IMR-90 (cell line): Measurements from ENCODE around the gene FBXO28. TPM values are rescaled to one million over a fixed set of nuclear protein-coding genes. Genes with fewer than 3 reads are reported as not detected.

Experiments
- ATAC-seq: fragments of 200-7000 bp; cut with Tn5 transposase; 2 replicates; pipeline ENCODE4 v1.9.1; 2020; ENCODE audit warnings: low read depth, mild to moderate bottlenecking, moderate library complexity
- BruUV-seq: library from RNA; stranded (reverse); fragments of 400-500 nt; replicated peaks from 2 replicates; lab custom pipeline; 2021; lab: Mats Ljungman, UMichigan
- CTCF ChIA-PET: fragments of 300-600 bp; formaldehyde crosslinking; extraction: SDS; loops from one replicate; lab custom pipeline; 2021; ENCODE audit warnings: antibody characterized with exemption; lab: Yijun Ruan, JAX
- POLR2A ChIA-PET: fragments of 300-600 bp; sonication (Branson Sonifier 250); formaldehyde crosslinking; loops from one replicate; lab custom pipeline; 2022; ENCODE audit warnings: antibody characterized with exemption; ENCODE audit not compliant: unreplicated experiment; lab: Charles Lee
- DNase-seq: peaks from one replicate; pipeline ENCODE4 v3.0.0; 2013
- H2AFZ ChIP-seq: replicated peaks from 2 replicates; pipeline ENCODE3; 2013; ENCODE audit warnings: low read length, mild to moderate bottlenecking; ENCODE audit not compliant: poor library complexity
- H2AK5ac ChIP-seq: 2 replicates; pipeline ENCODE4 v1.6.1; 2013; ENCODE audit warnings: low read depth, low read length, inconsistent platforms
- H2AK9ac ChIP-seq: replicated peaks from 2 replicates; pipeline ENCODE3; 2013; ENCODE audit warnings: mild to moderate bottlenecking, low read depth, low read length, moderate library complexity; ENCODE audit not compliant: poor library complexity
- H2BK120ac ChIP-seq: 2 replicates; pipeline ENCODE4 v1.6.1; 2013; ENCODE audit warnings: low read depth, low read length, inconsistent platforms
- H2BK15ac ChIP-seq: 3 replicates; pipeline ENCODE4 v1.6.1; 2013; ENCODE audit warnings: low read depth, low read length, inconsistent platforms
- H2BK20ac ChIP-seq: 2 replicates; pipeline ENCODE4 v1.6.1; 2013; ENCODE audit warnings: low read depth, mild to moderate bottlenecking, inconsistent platforms, low read length, moderate library complexity
- H2BK5ac ChIP-seq: 2 replicates; pipeline ENCODE4 v1.6.1; 2013; ENCODE audit warnings: mild to moderate bottlenecking, low read depth, low read length, inconsistent platforms; ENCODE audit not compliant: poor library complexity, severe bottlenecking
- H3K14ac ChIP-seq: replicated peaks from 2 replicates; pipeline ENCODE4 v1.6.1; 2013; ENCODE audit warnings: low read depth, low read length, inconsistent platforms
- H3K18ac ChIP-seq: 2 replicates; pipeline ENCODE4 v1.6.1; 2013; ENCODE audit warnings: low read depth, low read length, control low read depth
- H3K23ac ChIP-seq: 2 replicates; pipeline ENCODE4 v1.6.1; 2013; ENCODE audit warnings: low read depth, low read length, inconsistent platforms
- H3K27ac ChIP-seq: 2 replicates; pipeline ENCODE4 v1.5.1; 2013; ENCODE audit warnings: mild to moderate bottlenecking, control low read depth, low read length; ENCODE audit not compliant: insufficient read depth
- H3K27me3 ChIP-seq: 2 replicates; pipeline ENCODE4 v1.6.1; 2013; ENCODE audit warnings: low read length; ENCODE audit not compliant: control insufficient read depth, insufficient read depth
- H3K36me3 ChIP-seq: 2 replicates; pipeline ENCODE4 v1.6.1; 2013; ENCODE audit warnings: low read length, mixed read lengths; ENCODE audit not compliant: control insufficient read depth, insufficient read depth
- H3K4ac ChIP-seq: 2 replicates; pipeline ENCODE4 v1.6.1; 2013; ENCODE audit warnings: low read depth, low read length, inconsistent platforms
- H3K4me1 ChIP-seq: 2 replicates; pipeline ENCODE4 v1.6.1; 2013; ENCODE audit warnings: low read length, mixed read lengths; ENCODE audit not compliant: control insufficient read depth, insufficient read depth
- H3K4me2 ChIP-seq: 2 replicates; pipeline ENCODE4 v1.6.1; 2013; ENCODE audit warnings: low read depth, mild to moderate bottlenecking, control low read depth, low read length, moderate library complexity
- H3K4me3 ChIP-seq: 2 replicates; pipeline ENCODE4 v1.5.1; 2013; ENCODE audit warnings: low read depth, mild to moderate bottlenecking, control low read depth, low read length, moderate library complexity; ENCODE audit not compliant: insufficient read depth
- H3K56ac ChIP-seq: 2 replicates; pipeline ENCODE4 v1.6.1; 2013; ENCODE audit warnings: low read length, inconsistent platforms; ENCODE audit not compliant: insufficient read depth; ENCODE audit errors: extremely low read depth
- H3K79me1 ChIP-seq, 2 experiments: 2 replicates each; pipeline ENCODE4 v1.6.1; 2013; ENCODE audit warnings: low read length in 2 of 2, inconsistent platforms in 1 of 2, low read depth in 1 of 2
- H3K9ac ChIP-seq: 2 replicates; pipeline ENCODE4 v1.6.1; 2013; ENCODE audit warnings: low read depth, low read length, control low read depth
- H3K9me1 ChIP-seq: 2 replicates; pipeline ENCODE4 v1.6.1; 2013; ENCODE audit warnings: low read length, inconsistent platforms; ENCODE audit not compliant: insufficient read depth
- H3K9me3 ChIP-seq: 2 replicates; pipeline ENCODE4 v1.6.1; 2013; ENCODE audit warnings: low read length; ENCODE audit not compliant: control insufficient read depth, insufficient read depth
- H4K20me1 ChIP-seq: 2 replicates; pipeline ENCODE4 v1.6.1; 2013; ENCODE audit warnings: low read length, inconsistent platforms; ENCODE audit not compliant: insufficient read depth
- H4K5ac ChIP-seq: 2 replicates; pipeline ENCODE4 v1.6.1; 2013; ENCODE audit warnings: mild to moderate bottlenecking, low read depth, low read length, control low read depth
- H4K8ac ChIP-seq, 2 experiments: 2 replicates each; pipeline ENCODE4 v1.6.1; 2013; ENCODE audit warnings: low read depth in 2 of 2, low read length in 2 of 2, control low read depth in 1 of 2, inconsistent platforms in 1 of 2
- H4K91ac ChIP-seq: 2 replicates; pipeline ENCODE4 v1.6.1; 2013; ENCODE audit warnings: low read depth, low read length, inconsistent platforms; ENCODE audit not compliant: insufficient read depth
- CEBPB ChIP-seq: IDR thresholded peaks from 2 replicates; pipeline ENCODE4 v1.6.1; 2012; ENCODE audit warnings: low read depth, low read length, improper control_type of control experiment
- SMC3 ChIP-seq: fragments of 150-350 bp; IDR thresholded peaks from 2 replicates; pipeline ENCODE4 v1.6.1; 2016; ENCODE audit warnings: low read depth, mild to moderate bottlenecking, antibody characterized with exemption, low read length, moderate library complexity
- WGBS, 2 experiments: methylation state at CpG; one replicate each; pipeline versions ENCODE4 v1.1.5 to v1.1.7; 2013; ENCODE audit warnings: missing lambda C conversion rate in 2 of 2; ENCODE audit not compliant: insufficient read length in 1 of 2; ENCODE audit errors: extremely low coverage in 2 of 2; 5-methylcytosine and 5-hydroxymethylcytosine counted together
- dilution Hi-C: fragments of 300-500 bp; cut with HindIII; formaldehyde crosslinking; loops from one replicate; pipeline ENCODE4 v1.14.3; 2018; ENCODE audit warnings: low sequenced_read_pairs; ENCODE audit not compliant: unreplicated experiment
- in situ Hi-C: fragments of 300-500 bp; cut with MboI; formaldehyde crosslinking; loops from 3 replicates; pipeline ENCODE4 v1.14.3; 2019; ENCODE audit warnings: low sequenced_read_pairs, inconsistent platforms, mixed read lengths
- intact Hi-C: fragments of 100-400 bp; cut with micrococcal nuclease; formaldehyde crosslinking; loops from 2 replicates; pipeline ENCODE4 v1.10.0; 2022
- polyA plus RNA-seq, 3 experiments: library from polyadenylated mRNA; depleted of rRNA; stranded (reverse); fragments of >200 nt; gene quantifications; 2 replicates each; pipeline ENCODE4 v1.2.3, GENCODE V29; 2012; ENCODE audit warnings: low replicate concordance in 1 of 3
- total RNA-seq: library from RNA; depleted of rRNA; stranded (reverse); fragments of >200 nt; gene quantifications from 2 replicates; pipeline ENCODE4 v1.2.3, GENCODE V29; 2012

The FBXO28 gene
- total and polyA plus RNA-seq, 2 of the 4 experiments (the other 2 are of a cell fraction): 11.6 to 22.6 TPM

- POLR2A ChIA-PET: interaction anchor here (0.6 to 0.9 kb wide), 3 partner anchors 9 to 1831 kb away, joined by 3 to 4 read pairs (median 3); no protein-coding TSS in a partner anchor
- Histone ChIP-seq H3K36me3 (no peaks in the 10 kb centered on the region), H3K27me3 (no peaks in the 10 kb centered on the region), H3K4ac (peak overlapping the region; percentile 34), H3K18ac (no peak overlapping the region; the same call in 1 of the 2 replicates), H3K23ac (peak overlapping the region; percentile 72; the same call in 1 of the 2 replicates), H3K79me1 (peaks cover 0 to 27% of the 10 kb centered on the region in 2 experiments; a peak in 2 of 4 replicates), H2AK5ac (no peak overlapping the region), H4K91ac (peak overlapping the region; percentile 56; the same call in 1 of the 2 replicates), H2AK9ac (peak overlapping the region; percentile 10), H3K9me3 (no peaks in the 10 kb centered on the region), H4K8ac (peak overlapping the region; percentile 48 to 55), H3K9ac (peak overlapping the region; percentile 75), H4K5ac (peak overlapping the region; percentile 14; the same call in 1 of the 2 replicates), H2BK15ac (no peak overlapping the region), H2BK5ac (peak overlapping the region; percentile 74), H3K4me1 (0 out of 2 replicates have a peak, but pooled peaks cover 4% of the 10 kb centered on the region), H2AFZ (peak overlapping the region; percentile 91), H3K56ac (peak overlapping the region; percentile 52; the same call in 1 of the 2 replicates), H4K20me1 (peaks cover 28% of the 10 kb centered on the region), H3K27ac (peak overlapping the region; percentile 84), H2BK20ac (0 out of 2 replicates have a peak overlapping the region, but pooled peaks have one; percentile 12), H3K14ac (peak overlapping the region; percentile 58), H3K4me2 (peak overlapping the region; percentile 68), H3K4me3 (peak overlapping the region; percentile 98), H2BK120ac (peak overlapping the region; percentile 75), H3K9me1 (peaks cover 2% of the 10 kb centered on the region; the same call in 1 of the 2 replicates)
- CTCF ChIA-PET: no interaction called here
- in situ Hi-C loops: no loop called here
- BruUV-seq: no TSS peak
- DNase-seq: no peak
- TF ChIP-seq SMC3 (no peak), CEBPB (peak; percentile 40; the same call in 1 of the 2 replicates)
- intact Hi-C loops: loop anchor here (2.0 kb wide), 1 partner anchor 37 kb away; no protein-coding TSS in a partner anchor
- 20% methylated on average over 2 of the region's 22 CpGs; no CpG with 5 or more reads in 1 of the 2 experiments for WGBS, 2 experiments
- dilution Hi-C loops: no loop called here
- no peak for ATAC-seq
These were observed 68.3 kb downstream of the FBXO28 start for GRCh38 chr1:224182057-224182865.
